D721Med (cell line): ENCODE data around the gene SIGLECL1.
A peak's percentile ranks its signal among the peaks of the same experiment; 100 is the strongest.

ENCODE experiments used
- DNase-seq: peaks from one replicate; pipeline ENCODE4 v3.0.0; 2011; ENCODE audit warnings: low spot score; ENCODE audit not compliant: insufficient read length
- FAIRE-seq: peaks from 2 replicates; lab custom pipeline; 2011; peaks lifted over from hg19 to GRCh38; lab: Jason Lieb, UNC
- CTCF ChIP-seq: IDR thresholded peaks from 2 replicates; pipeline ENCODE4 v1.5.1; 2012; ENCODE audit warnings: mild to moderate bottlenecking, control low read depth; ENCODE audit not compliant: insufficient read depth; ENCODE audit errors: missing control alignments

Gene SIGLECL1

GRCh38 chr19:51252306-51253079, 1.6 kb downstream of the SIGLECL1 start:
- DNase-seq = no peak
- no peak for TF ChIP-seq CTCF
- FAIRE-seq = no peak

- no peak for TF ChIP-seq CTCF
- DNase-seq = no peak
- FAIRE-seq = no peak
Measured at GRCh38 chr19:51253088-51253806, 2.4 kb downstream of the SIGLECL1 start.

- TF ChIP-seq CTCF = no peak
- FAIRE-seq (no peak), DNase-seq (no peak)
Measured at GRCh38 chr19:51256155-51256625, 5.3 kb downstream of the SIGLECL1 start.

GRCh38 chr19:51257471-51257870, 6.6 kb downstream of the SIGLECL1 start:
- TF ChIP-seq CTCF = no peak
- DNase-seq = no peak
- no peak for FAIRE-seq

- FAIRE-seq = no peak
- DNase-seq = no peak
- no peak for TF ChIP-seq CTCF
Measured at GRCh38 chr19:51258165-51259160, 7.6 kb downstream of the SIGLECL1 start.

- peak; percentile 71 for TF ChIP-seq CTCF
- FAIRE-seq (no peak), DNase-seq (no peak)
Measured at GRCh38 chr19:51259348-51260245, 8.7 kb downstream of the SIGLECL1 start.
